NCI-H1417 treated with DMSO at 0.1 percent for 48 hours (cell line): ENCODE measurements around the gene NPEPL1.

Experiments used
- DNase-seq: peaks from one replicate; lab custom pipeline; 2025; lab: John Stamatoyannopoulos, UW

The NPEPL1 gene

DNA sequence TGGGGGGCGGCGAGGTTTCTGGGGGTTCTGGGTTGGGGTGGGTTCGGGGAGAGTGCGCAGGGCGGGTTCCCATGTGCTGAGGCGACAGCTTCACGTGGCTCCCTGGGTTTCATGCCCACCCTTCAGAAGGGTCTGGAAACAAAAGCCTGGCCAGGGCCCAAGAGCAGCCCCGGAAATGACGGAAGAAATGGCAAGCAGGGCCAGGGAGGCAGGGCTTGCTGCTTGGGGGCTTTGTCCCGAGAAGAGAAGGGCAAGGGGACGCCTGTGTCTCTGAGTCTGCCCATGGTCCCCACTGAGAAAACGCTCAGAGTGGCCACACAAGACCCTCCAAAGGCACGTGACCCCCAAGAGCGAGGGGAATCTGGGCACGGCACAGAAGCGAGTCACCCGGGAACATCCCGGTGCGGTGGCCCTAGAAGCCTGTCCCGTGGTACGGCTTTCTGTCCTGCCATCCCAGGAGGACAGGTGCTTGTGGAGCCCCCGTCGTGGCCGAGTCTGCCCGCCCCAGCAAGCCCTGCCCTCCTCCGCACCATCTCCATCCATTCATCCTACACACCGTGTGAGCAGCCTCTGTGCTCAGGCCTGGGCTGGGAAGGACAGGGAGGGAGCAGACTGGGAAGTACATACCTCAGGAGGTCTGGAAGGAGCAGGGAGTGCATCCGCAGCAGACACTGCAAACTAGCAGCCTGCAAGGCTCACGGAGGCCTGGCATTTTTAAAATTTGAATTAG lies 9.0 kb downstream of the NPEPL1 start:
- no peak for DNase-seq

DNA sequence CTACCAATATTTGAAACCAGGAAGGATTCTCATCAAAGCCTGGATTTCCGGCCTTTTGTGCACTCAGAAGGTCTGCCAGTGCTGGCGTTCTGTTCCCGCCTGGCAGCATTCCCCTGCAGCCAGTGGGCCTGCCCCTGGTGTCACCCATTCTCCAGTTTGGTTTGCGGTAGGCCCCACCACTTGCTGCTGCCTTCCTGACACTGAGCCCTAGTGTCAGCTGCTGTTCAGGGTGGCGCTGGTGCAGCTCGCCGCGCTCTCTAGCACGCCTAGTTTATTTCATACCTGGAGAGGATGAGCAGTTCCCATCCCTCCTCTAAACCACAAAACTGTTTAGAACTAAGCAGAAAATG lies 9.5 kb downstream of the NPEPL1 start:
- DNase-seq: no peak

DNA sequence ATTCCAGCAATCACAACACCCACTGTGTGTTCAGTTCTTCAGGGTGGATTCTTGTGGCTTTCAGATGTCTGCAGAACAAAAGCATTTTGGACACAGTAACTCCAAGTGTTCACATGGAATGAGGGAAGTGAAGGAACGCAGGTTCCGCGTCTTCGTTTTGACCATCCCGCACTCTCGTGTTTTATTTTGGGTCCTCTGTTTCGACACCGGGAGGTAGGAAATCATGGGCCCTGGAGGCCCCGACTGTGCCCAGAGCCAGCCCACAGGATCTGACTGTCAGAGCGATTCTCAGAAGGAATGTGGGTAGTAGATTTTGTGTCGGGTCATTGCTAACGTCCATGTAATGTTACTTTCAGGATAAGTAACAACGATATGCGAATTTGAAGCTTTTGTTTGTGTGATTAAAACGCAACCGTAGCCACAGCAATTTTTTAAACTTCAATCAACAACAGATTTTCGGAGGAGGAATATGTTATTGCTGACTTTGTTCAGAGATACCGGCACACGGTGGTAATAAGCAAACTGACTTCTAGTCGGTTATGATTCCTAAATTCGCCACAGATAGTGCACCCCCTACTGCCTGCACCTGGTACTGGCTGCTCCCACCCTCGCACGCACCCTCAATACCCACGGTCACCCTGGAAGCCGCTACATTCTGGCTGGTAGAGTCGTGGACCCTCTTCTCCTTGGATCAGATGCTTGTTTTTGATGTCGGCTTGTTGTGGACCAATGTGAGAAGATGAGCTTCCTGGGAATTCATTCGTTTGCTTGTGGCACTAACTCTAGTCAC lies 10.5 kb downstream of the NPEPL1 start:
- no peak for DNase-seq

DNA sequence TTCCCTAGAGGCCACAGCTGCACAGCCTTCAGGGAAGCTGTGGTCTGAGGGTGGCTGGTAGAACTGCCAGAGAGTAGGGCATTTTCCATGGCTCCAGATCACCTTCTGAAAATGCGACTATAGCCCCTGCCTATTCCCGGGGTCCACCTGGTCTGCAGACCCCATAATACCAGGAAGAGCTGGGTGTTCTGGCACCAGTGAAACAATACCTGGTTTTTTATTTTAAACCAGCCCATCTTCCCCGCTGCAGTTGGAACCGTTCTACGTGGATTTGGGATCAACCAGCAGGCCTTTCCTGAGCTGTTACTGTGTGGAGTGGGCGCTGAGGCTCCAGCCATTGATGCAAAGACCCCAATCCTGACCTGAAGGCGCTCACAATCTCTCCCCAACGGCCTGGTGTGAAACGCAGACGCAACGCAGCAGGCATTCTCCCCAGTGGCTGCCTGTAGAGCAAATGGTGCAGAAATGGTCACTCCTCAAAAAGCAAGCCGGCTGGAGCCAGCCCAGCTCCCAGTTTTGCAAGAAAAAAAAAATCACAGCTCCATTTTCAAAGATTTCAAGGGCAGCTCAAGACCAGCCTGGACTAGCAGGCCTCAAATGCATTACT lies 11.3 kb downstream of the NPEPL1 start:
- no peak for DNase-seq

DNA sequence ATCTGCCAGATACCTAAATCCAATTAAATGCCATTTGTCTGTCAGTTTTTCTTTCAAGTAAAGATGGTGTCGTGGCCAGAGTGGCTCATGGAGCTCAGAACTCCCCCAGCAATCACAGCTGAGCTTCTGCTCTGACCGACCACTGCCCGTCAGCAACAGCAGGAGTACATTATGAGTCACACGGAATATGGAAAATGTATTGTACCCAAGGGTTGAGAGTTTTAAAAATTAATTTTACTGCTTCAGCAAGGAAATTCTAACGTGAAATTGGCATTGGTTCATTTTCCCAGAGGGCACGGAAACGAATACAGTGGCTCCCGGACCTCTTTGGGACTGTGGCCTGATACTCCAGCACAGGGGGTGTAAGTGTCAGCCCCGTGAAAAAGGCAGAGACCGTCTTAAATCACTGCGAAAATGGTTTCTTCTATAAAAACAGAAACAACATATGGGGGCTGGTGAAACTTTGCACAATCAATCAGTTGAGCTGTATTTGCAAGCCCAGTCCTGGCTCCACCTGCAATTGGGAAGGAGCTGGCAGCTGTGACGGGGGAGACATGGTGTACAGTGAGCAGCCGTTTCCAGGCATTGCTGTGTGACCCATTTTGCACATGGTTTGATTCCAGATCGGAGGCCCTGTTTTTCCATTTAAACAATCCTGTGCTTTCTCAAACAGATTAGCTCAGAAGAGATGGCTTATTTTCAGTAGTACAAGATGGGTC lies 12.8 kb downstream of the NPEPL1 start:
- no peak for DNase-seq

DNA sequence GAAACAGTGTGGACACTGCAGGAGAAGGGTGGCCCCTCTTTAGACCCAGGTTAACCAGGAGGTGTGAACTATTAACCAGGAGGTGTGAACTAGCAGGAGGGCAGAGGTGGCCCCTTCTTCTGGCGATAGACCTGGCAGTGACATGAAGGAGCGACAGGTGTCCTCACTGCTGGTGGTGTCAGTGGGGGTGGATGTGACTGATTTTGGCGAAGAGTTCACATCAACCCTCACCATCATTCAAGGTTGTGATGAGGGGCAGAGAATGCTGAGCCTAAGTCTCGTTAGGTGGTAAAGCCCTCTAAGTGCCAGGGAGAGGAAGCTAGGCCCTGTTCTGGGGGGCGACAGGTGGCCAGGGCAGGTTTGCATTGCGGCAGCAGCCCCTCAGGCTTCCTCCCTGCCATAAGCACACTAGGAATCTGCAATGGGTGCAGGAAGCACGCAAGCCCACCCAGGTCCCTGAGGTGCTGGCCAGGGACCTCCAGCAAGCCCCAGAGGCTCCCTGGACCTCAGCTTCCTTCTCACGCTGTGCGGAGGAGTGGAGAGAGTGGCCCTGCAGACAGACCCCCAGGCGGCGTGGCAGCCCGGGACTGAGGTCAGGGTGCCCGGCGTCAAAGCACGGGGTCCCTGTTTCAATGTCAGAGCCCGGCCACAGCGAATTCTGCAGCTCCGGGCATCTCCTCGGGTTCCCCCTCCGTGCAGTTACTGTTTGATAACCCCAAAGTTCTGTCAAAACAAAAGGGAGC lies 13.7 kb downstream of the NPEPL1 start:
- DNase-seq: no peak

DNA sequence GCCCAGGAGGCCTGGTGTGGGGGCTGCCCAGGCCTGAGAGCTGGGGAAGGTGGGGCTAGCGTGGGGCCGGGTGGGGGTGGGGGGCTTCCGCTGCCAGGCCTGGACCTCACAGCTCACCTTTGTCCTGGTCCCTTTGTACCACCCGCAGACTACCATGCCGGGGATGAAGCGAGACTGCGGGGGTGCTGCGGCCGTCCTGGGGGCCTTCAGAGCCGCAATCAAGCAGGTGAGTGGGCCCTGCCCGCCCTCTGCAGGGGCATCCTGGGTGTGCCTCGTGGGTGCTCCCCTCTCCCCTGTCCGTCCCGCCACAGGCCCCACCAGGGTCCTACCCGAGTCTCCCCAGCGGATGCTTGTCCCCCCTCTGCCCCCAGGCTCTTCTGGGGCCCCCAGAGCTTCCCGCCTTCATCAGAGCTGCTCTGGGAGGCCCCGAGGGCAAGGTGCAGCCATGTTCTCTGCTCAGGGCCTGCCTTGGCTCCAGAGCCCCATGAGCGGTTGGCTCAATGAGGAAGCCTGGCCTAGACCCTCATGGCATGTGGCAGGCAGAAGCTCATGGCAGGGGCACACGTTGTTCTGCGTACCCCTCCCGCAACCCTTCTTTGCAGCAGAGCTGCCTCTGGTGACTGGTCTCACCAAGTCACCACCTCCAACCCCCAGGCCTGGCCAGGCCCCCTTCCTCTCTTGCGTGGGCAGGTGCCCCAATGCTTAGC lies 14.5 kb downstream of the NPEPL1 start:
- no peak for DNase-seq

DNA sequence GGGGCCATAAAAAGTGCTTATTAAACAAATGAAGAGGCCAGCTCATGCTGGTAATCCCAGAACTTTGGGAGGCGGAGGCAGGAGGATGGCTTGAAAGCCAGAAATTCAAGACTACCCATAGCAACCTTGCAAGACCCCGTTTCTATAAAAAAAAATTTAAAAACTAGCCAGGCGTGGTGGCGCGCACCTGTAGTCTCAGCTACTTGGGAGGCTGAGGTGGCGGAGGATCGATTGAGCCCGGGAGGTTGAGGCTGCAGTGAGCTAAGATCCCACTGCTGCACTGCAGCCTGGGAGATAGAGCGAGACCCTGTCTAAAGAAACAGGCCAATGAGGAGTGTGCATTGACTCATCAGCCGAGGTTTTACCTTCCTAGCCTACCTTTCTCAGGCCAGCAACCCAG lies 15.2 kb downstream of the NPEPL1 start:
- DNase-seq: no peak

DNA sequence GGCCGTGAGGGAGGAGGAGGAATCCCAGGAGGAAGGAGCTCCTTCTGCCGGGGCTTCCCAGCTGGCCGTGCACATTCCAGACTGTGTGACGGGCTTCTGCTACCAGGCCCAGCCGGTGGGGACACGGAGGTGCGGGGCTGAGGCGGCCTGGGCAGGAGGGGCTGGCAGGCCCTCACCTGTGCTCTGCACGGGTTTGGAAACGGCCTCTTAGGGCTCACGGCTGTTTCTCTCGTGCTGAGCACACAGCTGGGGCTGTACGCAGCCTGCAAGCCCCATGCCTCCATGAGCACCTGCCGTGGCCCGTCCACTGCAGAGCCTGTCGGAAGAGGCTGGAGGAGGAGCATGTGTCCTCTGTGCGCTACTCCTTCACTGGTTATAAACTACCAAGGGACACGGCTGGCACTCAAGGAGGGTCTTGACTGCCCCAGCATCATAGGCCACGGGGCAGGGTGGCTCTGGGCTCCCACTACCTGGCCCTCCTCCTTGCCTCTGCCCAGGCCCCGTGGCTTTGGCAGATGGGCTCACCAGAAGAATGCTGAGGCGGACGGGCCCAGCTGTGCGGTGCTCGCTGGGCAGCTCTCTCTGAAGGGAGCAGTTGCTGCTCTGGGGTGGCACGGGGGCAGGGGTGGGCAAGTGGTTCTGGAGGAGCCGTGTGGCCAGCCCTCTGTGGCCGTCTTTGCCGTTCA lies 15.8 kb downstream of the NPEPL1 start:
- DNase-seq: no peak

DNA sequence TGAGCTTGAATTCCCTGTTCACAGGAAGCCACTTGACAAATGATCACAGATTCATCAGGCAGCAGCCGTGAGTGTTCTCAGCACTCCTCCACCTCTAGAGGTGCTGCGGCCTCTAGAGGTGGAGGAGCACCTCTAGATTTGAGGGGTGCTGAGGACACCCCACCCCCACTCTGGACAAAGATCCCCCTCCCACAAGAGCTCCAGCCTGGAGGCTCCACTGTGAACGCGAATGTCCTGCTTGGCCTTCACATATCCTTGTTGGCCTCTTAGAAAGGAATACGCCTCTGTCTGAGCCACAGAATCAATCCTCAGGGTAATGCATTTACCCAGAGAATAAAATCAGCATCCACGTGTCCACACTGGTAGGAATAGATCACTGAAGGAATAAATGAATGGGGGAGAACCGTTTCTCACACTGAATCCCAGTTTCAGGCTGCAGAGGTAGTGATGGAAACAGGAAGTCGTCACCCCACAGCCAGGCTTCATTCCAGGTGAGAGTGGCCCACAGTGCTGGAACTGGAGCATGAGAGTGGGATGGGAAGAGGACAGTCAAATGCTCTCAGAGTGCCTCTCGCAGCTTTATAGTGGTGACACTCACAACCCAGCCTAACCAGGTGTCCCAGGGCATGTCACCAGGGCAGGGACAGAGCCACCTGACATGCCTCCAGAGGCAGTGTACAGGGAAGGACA lies 16.6 kb downstream of the NPEPL1 start:
- DNase-seq: no peak

DNA sequence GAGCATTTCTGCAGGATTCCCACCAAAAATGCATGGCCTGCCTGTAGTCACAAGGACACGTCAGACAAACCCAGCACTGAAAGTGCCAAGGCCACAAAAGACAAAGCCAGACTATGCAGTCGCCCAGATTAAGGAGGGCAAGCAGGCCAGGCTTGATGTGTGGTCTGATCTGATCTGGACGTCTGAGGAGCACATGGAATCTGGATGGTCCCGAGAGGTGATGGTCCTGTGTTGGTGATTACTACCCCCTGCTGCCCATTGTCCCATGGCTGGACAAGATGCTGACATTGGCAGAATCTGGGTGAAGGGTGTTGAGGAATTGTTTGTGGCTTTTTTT lies 17.1 kb downstream of the NPEPL1 start:
- DNase-seq: no peak

DNA sequence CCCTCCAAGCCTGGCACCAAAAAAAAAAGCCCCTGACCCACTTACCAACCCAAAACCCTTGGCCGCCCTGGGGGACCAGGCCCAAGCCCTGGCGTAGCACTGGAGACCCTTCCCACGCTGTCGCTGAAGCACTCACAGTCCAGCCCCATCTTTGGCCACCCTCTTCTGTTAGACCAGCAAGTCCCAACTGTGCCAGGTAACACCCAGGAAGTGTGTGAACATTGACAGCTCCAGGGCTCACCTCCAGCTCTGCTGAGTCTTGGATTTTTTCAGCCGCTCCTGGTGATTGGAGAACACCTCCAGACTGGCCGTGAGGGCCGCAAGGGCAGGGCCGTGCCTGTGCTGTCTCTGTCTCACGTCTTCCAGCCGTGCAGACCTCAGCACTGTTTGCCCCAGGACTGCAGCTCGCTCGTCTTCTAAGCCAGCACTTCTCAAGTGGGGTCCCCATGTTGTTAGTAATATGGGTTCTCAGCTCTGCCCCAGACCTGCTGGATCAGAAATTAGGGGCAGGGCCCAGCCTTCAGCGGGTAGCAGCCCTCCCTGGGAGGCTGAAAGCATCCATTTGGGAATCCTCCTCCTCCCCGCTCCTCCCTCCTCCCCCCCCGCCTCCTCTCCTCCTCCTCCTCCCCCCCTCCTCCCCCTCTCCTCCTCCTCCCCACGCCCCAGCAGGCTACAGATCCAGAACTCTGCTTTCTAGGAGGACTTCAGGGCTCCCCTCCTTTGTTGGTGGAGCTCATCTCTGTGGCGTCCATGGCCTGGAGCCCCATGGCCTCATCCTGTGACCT lies 18.1 kb downstream of the NPEPL1 start:
- DNase-seq: no peak

DNA sequence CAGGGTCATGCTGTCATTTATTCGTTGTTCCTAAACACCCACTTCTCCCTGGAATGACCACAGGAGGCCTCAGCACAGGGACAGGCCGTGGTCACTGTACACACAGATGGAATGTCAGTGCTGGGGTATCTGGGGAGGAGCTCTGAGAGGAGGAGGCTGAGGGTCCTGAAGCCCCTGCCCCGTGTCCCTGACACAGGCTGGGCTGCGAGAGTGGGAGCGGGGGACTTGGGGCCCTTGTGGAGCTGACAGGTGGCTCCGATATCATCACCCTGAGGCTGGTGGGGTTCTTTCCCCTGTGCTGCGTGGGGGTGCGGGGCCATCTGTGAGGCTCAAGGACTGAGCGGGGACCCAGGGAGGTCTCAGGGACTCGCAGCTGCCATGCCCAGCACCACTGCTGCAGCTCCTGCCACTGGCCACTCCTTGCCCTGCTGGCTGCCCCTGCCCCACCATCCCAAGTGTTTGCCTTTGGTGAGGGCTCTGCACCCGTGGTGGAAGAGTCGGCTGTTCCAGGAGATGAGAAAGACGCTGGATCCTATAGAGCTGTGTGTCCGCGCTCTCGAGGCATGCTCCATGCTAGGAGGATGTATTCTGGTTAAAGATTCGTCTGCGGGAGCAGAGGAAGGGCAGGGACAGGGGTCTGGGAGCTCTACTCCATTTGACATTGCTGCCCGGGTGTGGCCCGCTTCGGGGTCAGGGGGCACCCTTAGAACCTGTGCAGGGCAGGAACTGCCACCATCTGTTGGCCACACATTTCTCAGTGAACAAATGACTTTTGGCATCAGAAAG lies 18.9 kb downstream of the NPEPL1 start:
- DNase-seq: no peak

DNA sequence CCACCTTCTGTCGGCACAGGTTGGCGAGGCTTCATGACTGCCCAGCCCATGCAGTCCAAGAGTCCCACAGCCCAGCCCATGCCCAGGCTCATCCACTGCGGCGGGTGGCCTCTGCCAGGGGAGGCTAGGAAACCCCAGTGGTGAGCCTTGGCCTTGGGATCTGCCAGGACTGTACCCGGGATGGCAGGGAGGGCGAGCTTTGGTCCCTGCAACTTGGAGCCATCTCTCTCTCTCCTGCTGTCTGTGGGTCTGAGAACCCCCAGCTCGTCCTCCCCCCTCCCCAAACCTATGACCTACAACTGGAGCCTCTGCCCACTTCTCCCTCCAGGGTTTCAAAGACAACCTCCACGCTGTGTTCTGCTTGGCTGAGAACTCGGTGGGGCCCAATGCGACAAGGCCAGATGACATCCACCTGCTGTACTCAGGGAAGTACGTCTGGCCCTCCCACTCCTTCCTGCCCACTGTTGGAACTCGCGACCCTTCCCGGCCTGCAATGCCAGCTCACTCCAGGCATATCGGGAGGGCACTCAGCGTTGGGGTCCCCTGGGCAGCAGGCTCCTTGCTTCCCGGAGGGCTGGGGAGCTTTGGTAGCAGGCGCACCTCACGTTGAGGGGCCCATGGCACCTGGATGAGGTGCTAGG lies 19.7 kb downstream of the NPEPL1 start:
- DNase-seq: no peak

DNA sequence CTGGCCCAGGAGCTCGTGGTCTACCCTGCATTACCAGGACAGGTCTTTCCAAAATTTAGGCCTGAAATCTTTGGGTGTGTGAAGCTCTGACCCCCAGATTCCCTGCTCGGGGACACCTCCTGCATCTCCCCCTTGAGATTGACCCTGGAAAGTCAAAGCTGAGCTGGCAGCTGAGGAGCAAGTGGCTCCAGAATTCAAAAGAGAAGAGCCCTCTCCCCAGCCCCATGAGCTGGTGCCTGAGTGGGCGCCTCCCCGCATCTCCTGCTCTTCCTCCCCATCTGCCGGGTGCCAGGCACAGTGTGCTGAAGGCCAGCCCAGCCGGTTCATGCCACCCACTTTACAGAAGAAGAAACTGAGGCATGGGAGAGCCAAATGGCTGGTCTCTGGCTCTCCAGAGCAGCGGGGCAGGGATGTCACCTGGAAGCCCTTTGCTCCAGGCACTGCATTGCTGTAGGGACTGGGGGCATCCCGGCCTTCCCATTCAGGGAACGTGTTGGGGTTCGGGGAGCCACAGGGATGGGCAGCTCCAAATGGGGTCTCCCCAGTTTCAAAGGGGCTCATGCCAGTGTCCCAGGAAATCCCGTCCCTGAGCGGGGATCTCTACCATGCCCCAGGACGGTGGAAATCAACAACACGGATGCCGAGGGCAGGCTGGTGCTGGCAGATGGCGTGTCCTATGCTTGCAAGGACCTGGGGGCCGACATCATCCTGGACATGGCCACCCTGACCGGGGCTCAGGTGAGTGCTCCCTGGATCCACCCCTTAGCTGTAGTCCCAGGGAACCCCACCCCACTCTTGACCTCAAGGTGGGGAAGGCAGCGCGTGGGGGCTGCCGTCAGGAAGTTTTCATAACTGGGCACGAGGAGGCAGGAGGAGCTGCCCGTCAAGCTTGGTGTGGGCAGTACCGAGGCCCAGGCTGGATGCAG lies 20.5 kb downstream of the NPEPL1 start:
- no peak for DNase-seq

DNA sequence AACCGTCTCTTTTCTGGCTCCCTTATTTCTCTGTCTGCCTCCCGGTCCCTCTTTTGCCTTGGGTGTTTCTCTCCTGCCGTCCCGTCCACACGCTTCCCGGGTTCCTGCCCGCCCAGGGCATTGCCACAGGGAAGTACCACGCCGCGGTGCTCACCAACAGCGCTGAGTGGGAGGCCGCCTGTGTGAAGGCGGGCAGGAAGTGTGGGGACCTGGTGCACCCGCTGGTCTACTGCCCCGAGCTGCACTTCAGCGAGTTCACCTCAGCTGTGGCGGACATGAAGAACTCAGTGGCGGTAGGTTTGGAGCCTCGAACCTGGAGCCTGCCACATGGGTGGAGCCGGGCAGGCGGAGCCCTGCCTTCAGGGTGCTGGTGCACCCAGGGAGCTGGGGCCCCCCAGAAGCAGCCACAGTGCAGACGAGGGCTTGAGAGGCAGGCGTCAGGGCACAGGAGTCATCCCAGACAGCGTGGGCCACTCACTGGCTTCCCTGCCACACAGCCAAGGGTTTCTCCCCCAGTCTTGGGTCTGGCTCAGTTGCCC lies 21.3 kb downstream of the NPEPL1 start:
- DNase-seq: no peak
